HG03135 (cell line): ENCODE results near the gene RAB25.
A peak's percentile ranks its signal among the peaks of the same experiment; 100 is the strongest.

Experiments
- ATAC-seq: cut with Tn5 transposase; IDR thresholded peaks from one replicate; pipeline ENCODE4 v1.9.1; 2021; ENCODE audit warnings: mild to moderate bottlenecking, moderate library complexity; ENCODE audit not compliant: unreplicated experiment

The RAB25 gene

GRCh38 chr1:156100205-156100995, 39.4 kb downstream of the RAB25 start:
- no peak for ATAC-seq

- no peak for ATAC-seq
These were observed 40.9 kb downstream of the RAB25 start for GRCh38 chr1:156101880-156102279.

GRCh38 chr1:156102633-156103511, 41.9 kb downstream of the RAB25 start:
- ATAC-seq, result no peak

- ATAC-seq, result no peak
These were observed 42.6 kb downstream of the RAB25 start for GRCh38 chr1:156103521-156103947.

GRCh38 chr1:156104065-156104810, 43.3 kb downstream of the RAB25 start:
- no peak for ATAC-seq

GRCh38 chr1:156104861-156105832, 44.2 kb downstream of the RAB25 start:
- no peak for ATAC-seq

- ATAC-seq, result no peak
These were observed 45.9 kb downstream of the RAB25 start for GRCh38 chr1:156106624-156107488.

GRCh38 chr1:156108057-156108456, 47.1 kb downstream of the RAB25 start:
- no peak for ATAC-seq

- ATAC-seq, result no peak
These were observed 47.8 kb downstream of the RAB25 start for GRCh38 chr1:156108664-156109241.

GRCh38 chr1:156110252-156110651, 49.3 kb downstream of the RAB25 start:
- no peak for ATAC-seq

GRCh38 chr1:156111355-156111962, 50.5 kb downstream of the RAB25 start:
- ATAC-seq, result no peak

GRCh38 chr1:156112276-156113137, 51.5 kb downstream of the RAB25 start:
- no peak for ATAC-seq

- ATAC-seq, result no peak
These were observed 52.5 kb downstream of the RAB25 start for GRCh38 chr1:156113282-156113950.

- peak; percentile 64 for ATAC-seq
These were observed 53.4 kb downstream of the RAB25 start, which contains the start of gene LMNA for GRCh38 chr1:156114101-156114918. TSS of gene LMNA (plus strand) at chr1:156114711. CDS start at chr1:156114919, 208 bp downstream.

- peak; percentile 9 for ATAC-seq
These were observed 54.1 kb downstream of the RAB25 start for GRCh38 chr1:156114919-156115513.
